ENCODE data around the gene ANXA3. TPM values are rescaled to one million over a fixed set of nuclear protein-coding genes. Genes with fewer than 3 reads are reported as not detected.

ANXA3 gene
- total RNA-seq, 1 donor from 2014 or later: 1.9 TPM

DNA sequence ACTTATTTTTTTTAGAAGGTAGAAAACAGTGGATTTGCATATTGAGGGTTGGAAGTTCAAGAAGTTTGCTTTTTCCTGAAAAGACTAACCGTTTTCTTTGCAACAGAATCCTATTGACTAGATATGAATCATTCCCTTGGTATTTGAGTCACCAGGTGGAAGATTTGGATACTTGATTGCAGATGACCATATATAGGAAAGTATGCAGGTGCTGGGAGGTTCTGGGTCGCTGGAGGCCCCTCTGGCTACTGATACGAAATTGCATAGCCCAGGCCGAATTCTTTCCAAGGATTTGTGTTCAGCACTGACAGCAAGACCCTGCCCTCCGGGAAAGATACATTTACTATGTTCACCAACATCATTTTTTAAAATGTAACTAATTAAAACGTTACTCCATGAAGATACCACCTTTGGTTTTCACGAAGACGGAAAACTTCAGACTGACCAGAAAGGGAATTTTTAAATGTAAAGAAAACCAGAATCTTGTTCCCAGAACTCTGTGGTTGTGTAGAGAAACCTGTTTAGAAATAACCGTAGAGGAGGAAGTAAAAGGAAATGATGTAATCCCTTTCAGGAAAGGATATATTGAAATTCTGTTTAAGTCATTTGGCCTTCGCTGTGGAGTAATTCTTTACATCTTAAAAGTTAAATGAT is 946 bp downstream of the ANXA3 start:
- TF ChIP-seq EZH2phosphoT487 (IDR thresholded peaks at IDR 0.05) (no peak), EZH2 (IDR thresholded peaks at IDR 0.05) (no peak)
- TF ChIP-seq, protein P1, sequence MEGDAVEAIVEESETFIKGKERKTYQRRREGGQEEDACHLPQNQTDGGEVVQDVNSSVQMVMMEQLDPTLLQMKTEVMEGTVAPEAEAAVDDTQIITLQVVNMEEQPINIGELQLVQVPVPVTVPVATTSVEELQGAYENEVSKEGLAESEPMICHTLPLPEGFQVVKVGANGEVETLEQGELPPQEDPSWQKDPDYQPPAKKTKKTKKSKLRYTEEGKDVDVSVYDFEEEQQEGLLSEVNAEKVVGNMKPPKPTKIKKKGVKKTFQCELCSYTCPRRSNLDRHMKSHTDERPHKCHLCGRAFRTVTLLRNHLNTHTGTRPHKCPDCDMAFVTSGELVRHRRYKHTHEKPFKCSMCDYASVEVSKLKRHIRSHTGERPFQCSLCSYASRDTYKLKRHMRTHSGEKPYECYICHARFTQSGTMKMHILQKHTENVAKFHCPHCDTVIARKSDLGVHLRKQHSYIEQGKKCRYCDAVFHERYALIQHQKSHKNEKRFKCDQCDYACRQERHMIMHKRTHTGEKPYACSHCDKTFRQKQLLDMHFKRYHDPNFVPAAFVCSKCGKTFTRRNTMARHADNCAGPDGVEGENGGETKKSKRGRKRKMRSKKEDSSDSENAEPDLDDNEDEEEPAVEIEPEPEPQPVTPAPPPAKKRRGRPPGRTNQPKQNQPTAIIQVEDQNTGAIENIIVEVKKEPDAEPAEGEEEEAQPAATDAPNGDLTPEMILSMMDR (IDR thresholded peaks at IDR 0.05): no peak
- Histone ChIP-seq H3K36me3 (no peaks in the 10 kb centered on the region), H4K20me1 (ENCODE audit: low read depth) (no peaks in the 10 kb centered on the region), H2AFZ (replicated peaks) (peak overlapping the region; percentile 91), H3K9me3 (ENCODE audit: low read depth) (no peaks in the 10 kb centered on the region), H3K4me3 (peak overlapping the region; percentile 66), H3K79me2 (ENCODE audit: low read depth) (no peaks in the 10 kb centered on the region), H3K27ac (no peak overlapping the region), H3K27me3 (peaks cover 46% of the 10 kb centered on the region), H3F3A (ENCODE audit: low read depth) (peaks cover 11% of the 10 kb centered on the region), H3K9ac (no peak overlapping the region), H3K4me2 (peak overlapping the region; percentile 93), H3K4me1 (peaks cover 8% of the 10 kb centered on the region)
- Mint-ChIP-seq H3K36me3 (no peaks in the 10 kb centered on the region), H3K27me3 (ENCODE audit: insufficient read depth, low read depth) (peaks cover 17% of the 10 kb centered on the region), H3K4me1 (peaks cover 10% of the 10 kb centered on the region), H3K9me3 (peaks cover 3% of the 10 kb centered on the region), H3K4me3 (peak overlapping the region; percentile 71), H3K27ac (no peak overlapping the region)
- DNase-seq (ENCODE audit: low spot score): peak; percentile 35

DNA sequence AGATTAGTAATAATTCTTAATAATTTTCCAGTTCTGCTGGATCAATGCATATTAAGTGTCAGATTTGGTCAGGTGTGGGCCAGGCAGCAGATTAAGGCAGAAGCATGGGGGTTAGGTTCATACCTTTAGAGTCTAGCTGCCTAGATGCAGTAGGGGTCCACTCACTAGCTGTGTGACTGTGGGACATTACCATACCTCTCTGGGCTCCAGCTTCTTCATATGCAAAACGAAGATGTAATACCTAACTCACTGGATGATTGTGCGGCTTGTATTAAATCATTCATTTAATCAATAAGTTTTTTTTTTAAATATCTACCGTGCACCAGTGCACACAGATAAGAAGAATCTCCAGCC is 1.4 kb downstream of the ANXA3 start:
- H3F3A ChIP-seq (ENCODE audit: low read depth): peaks cover 11% of the 10 kb centered on the region
- no peaks in the 10 kb centered on the region for H4K20me1 ChIP-seq (ENCODE audit: low read depth)
- peaks cover 46% of the 10 kb centered on the region for H3K27me3 ChIP-seq
- no peaks in the 10 kb centered on the region for H3K9me3 ChIP-seq (ENCODE audit: low read depth)
- no peak overlapping the region for H2AFZ ChIP-seq (replicated peaks)
- no peak overlapping the region for H3K4me3 Mint-ChIP-seq
- no peak overlapping the region for H3K4me2 ChIP-seq
- TF ChIP-seq EZH2phosphoT487 (IDR thresholded peaks at IDR 0.05) (no peak), EZH2 (IDR thresholded peaks at IDR 0.05) (no peak)
- TF ChIP-seq, protein P1 (IDR thresholded peaks at IDR 0.05): no peak
- H3K4me1 ChIP-seq: peaks cover 8% of the 10 kb centered on the region
- H3K27me3 Mint-ChIP-seq (ENCODE audit: insufficient read depth, low read depth): peaks cover 17% of the 10 kb centered on the region
- H3K36me3 Mint-ChIP-seq: no peaks in the 10 kb centered on the region
- H3K27ac Mint-ChIP-seq: no peak overlapping the region
- H3K27ac ChIP-seq: no peak overlapping the region
- H3K36me3 ChIP-seq: no peaks in the 10 kb centered on the region
- H3K79me2 ChIP-seq (ENCODE audit: low read depth): no peaks in the 10 kb centered on the region
- H3K9me3 Mint-ChIP-seq: peaks cover 3% of the 10 kb centered on the region
- H3K4me3 ChIP-seq: no peak overlapping the region
- H3K4me1 Mint-ChIP-seq: peaks cover 10% of the 10 kb centered on the region
- no peak for DNase-seq (ENCODE audit: low spot score)
- no peak overlapping the region for H3K9ac ChIP-seq

DNA sequence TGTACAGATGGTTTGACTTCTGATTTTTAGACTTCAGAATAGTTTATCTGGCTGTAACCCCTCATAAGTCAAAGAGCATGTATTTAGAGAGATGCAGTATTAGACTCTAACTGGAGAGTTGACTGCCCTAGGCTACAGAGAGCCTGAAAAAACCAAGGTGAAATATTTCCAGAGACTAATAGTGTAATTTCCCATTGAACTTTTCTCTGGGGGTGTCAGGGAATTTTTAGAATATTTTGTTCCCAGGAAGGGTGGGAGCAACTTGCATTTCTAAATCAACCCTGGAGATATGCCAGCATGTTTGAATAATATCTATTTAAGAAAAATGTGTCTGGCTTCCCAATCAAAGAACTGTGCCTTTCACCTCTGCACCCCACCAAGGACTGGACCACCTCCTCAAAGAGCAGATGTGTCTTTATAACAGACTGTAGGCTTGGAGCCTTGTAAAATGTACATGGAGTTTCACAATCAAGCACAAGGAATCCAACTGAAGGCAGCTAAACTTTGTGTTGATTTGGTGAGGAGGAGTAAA is 2.0 kb downstream of the ANXA3 start:
- no peaks in the 10 kb centered on the region for H4K20me1 ChIP-seq (ENCODE audit: low read depth)
- no peaks in the 10 kb centered on the region for H3K79me2 ChIP-seq (ENCODE audit: low read depth)
- no peaks in the 10 kb centered on the region for H3K9me3 ChIP-seq (ENCODE audit: low read depth)
- H3K4me1 ChIP-seq: peaks cover 8% of the 10 kb centered on the region
- H3F3A ChIP-seq (ENCODE audit: low read depth): peaks cover 11% of the 10 kb centered on the region
- peaks cover 46% of the 10 kb centered on the region for H3K27me3 ChIP-seq
- Mint-ChIP-seq H3K27ac (no peak overlapping the region), H3K9me3 (peaks cover under 1% of the 10 kb centered on the region), H3K4me3 (no peak overlapping the region), H3K27me3 (ENCODE audit: insufficient read depth, low read depth) (peaks cover 17% of the 10 kb centered on the region), H3K4me1 (peaks cover 10% of the 10 kb centered on the region), H3K36me3 (no peaks in the 10 kb centered on the region)
- no peak overlapping the region for H3K27ac ChIP-seq
- H3K36me3 ChIP-seq: no peaks in the 10 kb centered on the region
- TF ChIP-seq EZH2 (IDR thresholded peaks at IDR 0.05): no peak
- TF ChIP-seq, protein P1 (IDR thresholded peaks at IDR 0.05): no peak
- no peak for TF ChIP-seq EZH2phosphoT487 (IDR thresholded peaks at IDR 0.05)
- H3K4me3 ChIP-seq: no peak overlapping the region
- H3K4me2 ChIP-seq: no peak overlapping the region
- H3K9ac ChIP-seq: no peak overlapping the region
- DNase-seq (ENCODE audit: low spot score): no peak
- no peak overlapping the region for H2AFZ ChIP-seq (replicated peaks)
